OCI-LY7 (cell line): Measurements from ENCODE around the gene HOXA1. TPM values are rescaled to one million over a fixed set of nuclear protein-coding genes. Genes with fewer than 3 reads are reported as not detected.

ENCODE experiments used
- BruUV-seq: library from RNA; stranded (reverse); fragments of 400-500 nt; replicated peaks from 2 replicates; lab custom pipeline; 2021; lab: Mats Ljungman, UMichigan
- CTCF ChIA-PET: fragments of 300-600 bp; sonication (Branson Sonifier 250); formaldehyde crosslinking; loops from one replicate; lab custom pipeline; 2022; ENCODE audit warnings: antibody characterized with exemption; ENCODE audit not compliant: unreplicated experiment; lab: Charles Lee
- POLR2A ChIA-PET: fragments of 300-600 bp; sonication (Branson Sonifier 250); formaldehyde crosslinking; loops from one replicate; lab custom pipeline; 2022; ENCODE audit warnings: antibody characterized with exemption; lab: Charles Lee
- DNase-seq: peaks from one replicate; pipeline ENCODE4 v3.0.0-alpha.2; 2015; ENCODE audit warnings: low spot score
- H2AFZ ChIP-seq: fragments of 200-600 bp; sonication (generic), shearing (Covaris generic); 2 replicates; pipeline ENCODE4 v1.6.1; 2014; ENCODE audit warnings: mild to moderate bottlenecking, antibody characterized with exemption, low read length, moderate library complexity
- H3K27ac ChIP-seq: fragments of 200-600 bp; sonication (generic); 2 replicates; pipeline ENCODE4 v1.5.1; 2014; ENCODE audit warnings: mixed run types, low read depth, mild to moderate bottlenecking, moderate library complexity, low read length, inconsistent platforms; ENCODE audit not compliant: poor library complexity, severe bottlenecking
- H3K36me3 ChIP-seq: fragments of 200-600 bp; sonication (generic); 2 replicates; pipeline ENCODE4 v1.6.1; 2014; ENCODE audit warnings: mild to moderate bottlenecking, antibody characterized with exemption, low read length, moderate library complexity, mixed read lengths; ENCODE audit not compliant: insufficient read depth
- H3K4me1 ChIP-seq: fragments of 200-600 bp; sonication (generic); 2 replicates; pipeline ENCODE4 v1.5.1; 2014; ENCODE audit warnings: mild to moderate bottlenecking, low read length; ENCODE audit not compliant: insufficient read depth, poor library complexity, severe bottlenecking
- H3K4me2 ChIP-seq: fragments of 200-600 bp; sonication (generic); 2 replicates; pipeline ENCODE4 v1.6.1; 2014; ENCODE audit warnings: mild to moderate bottlenecking, low read length
- H3K4me3 ChIP-seq: fragments of 200-600 bp; sonication (generic); 2 replicates; pipeline ENCODE4 v1.5.1; 2014; ENCODE audit warnings: mild to moderate bottlenecking, low read depth, low read length; ENCODE audit not compliant: poor library complexity, severe bottlenecking
- H3K79me2 ChIP-seq: fragments of 200-600 bp; sonication (generic); 2 replicates; pipeline ENCODE4 v1.6.1; 2016; ENCODE audit warnings: low read depth, mild to moderate bottlenecking, low read length, moderate library complexity, mixed read lengths; ENCODE audit not compliant: insufficient read depth
- H3K9me2 ChIP-seq: fragments of 200-600 bp; sonication (generic); 2 replicates; pipeline ENCODE4 v1.6.1; 2016; ENCODE audit warnings: mild to moderate bottlenecking, low read length, mixed read lengths; ENCODE audit not compliant: insufficient read depth
- H3K9me3 ChIP-seq: fragments of 200-600 bp; sonication (generic); 2 replicates; pipeline ENCODE4 v1.6.1; 2014; ENCODE audit warnings: mild to moderate bottlenecking, mixed run types, low read length, mixed read lengths
- H4K20me1 ChIP-seq: fragments of 200-600 bp; sonication (generic); 2 replicates; pipeline ENCODE4 v1.6.1; 2014; ENCODE audit warnings: mild to moderate bottlenecking, antibody characterized with exemption, low read length, moderate library complexity, mixed read lengths; ENCODE audit not compliant: insufficient read depth
- CTCF ChIP-seq: fragments of 200-600 bp; sonication (generic); conservative IDR thresholded peaks from 2 replicates; pipeline ENCODE4 v1.5.1; 2014; ENCODE audit warnings: mild to moderate bottlenecking, antibody characterized with exemption, low read length, moderate library complexity, mixed read lengths
- EZH2phosphoT487 ChIP-seq: fragments of 200-600 bp; sonication (generic); IDR thresholded peaks from 2 replicates; pipeline ENCODE4 v1.6.1; 2018; ENCODE audit warnings: low read depth, borderline replicate concordance, mild to moderate bottlenecking, mixed run types, antibody characterized with exemption, low read length, moderate library complexity, mixed read lengths
- intact Hi-C: fragments of 100-400 bp; cut with micrococcal nuclease; formaldehyde crosslinking; loops from one replicate; pipeline ENCODE4 v1.10.0; 2022; ENCODE audit not compliant: unreplicated experiment
- total RNA-seq, 2 experiments: library from RNA; depleted of rRNA in 1 of 2; stranded (reverse); fragments of >200 nt in 1 of 2; shearing (Covaris generic) in 1 of 2; gene quantifications; 2 replicates each; pipeline ENCODE4 v1.2.3, GENCODE V29; 2014 to 2022

HOXA1 gene
- total RNA-seq, 2 experiments from 2014 or later, result 3.0 to 8.2 TPM

- H3K4me2 ChIP-seq, result no peak overlapping the region
These were observed 37.8 kb upstream of the HOXA1 start for GRCh38 chr7:27133409-27134231.

GRCh38 chr7:27132978-27133377 lies 37.2 kb upstream of the HOXA1 start:
- Histone ChIP-seq H2AFZ (no peak overlapping the region), H3K9me2 (no peaks in the 10 kb centered on the region), H3K4me1 (peaks cover 4% of the 10 kb centered on the region), H3K36me3 (no peaks in the 10 kb centered on the region), H4K20me1 (no peaks in the 10 kb centered on the region), H3K4me2 (no peak overlapping the region), H3K9me3 (no peaks in the 10 kb centered on the region), H3K27ac (no peak overlapping the region), H3K4me3 (no peak overlapping the region), H3K79me2 (no peaks in the 10 kb centered on the region)
- ChIA-PET CTCF (no interaction called here), POLR2A (interaction anchor here (0.6 kb wide), 1 partner anchor 86 kb away, joined by 8 read pairs; no protein-coding TSS in a partner anchor)
- no peak for DNase-seq
- TF ChIP-seq CTCF (no peak), EZH2phosphoT487 (no peak)
- intact Hi-C loops, result no loop called here
- no TSS peak for BruUV-seq

More at GRCh38 chr7:27133409-27134231, 37.8 kb upstream of the HOXA1 start:
- no peaks in the 10 kb centered on the region for H4K20me1 ChIP-seq
- no peak for DNase-seq
- H2AFZ ChIP-seq, result no peak overlapping the region
- no peak overlapping the region for H3K4me3 ChIP-seq
- BruUV-seq, result no TSS peak
- no peaks in the 10 kb centered on the region for H3K36me3 ChIP-seq
- H3K9me2 ChIP-seq, result no peaks in the 10 kb centered on the region
- CTCF ChIA-PET, result no interaction called here
- H3K9me3 ChIP-seq, result no peaks in the 10 kb centered on the region
- H3K79me2 ChIP-seq, result no peaks in the 10 kb centered on the region
- intact Hi-C loops, result no loop called here
- H3K27ac ChIP-seq, result no peak overlapping the region
- H3K4me1 ChIP-seq, result peaks cover 4% of the 10 kb centered on the region
- POLR2A ChIA-PET, result no interaction called here
- no peak for TF ChIP-seq EZH2phosphoT487
- TF ChIP-seq CTCF, result no peak

GRCh38 chr7:27132214-27132613 lies 36.4 kb upstream of the HOXA1 start:
- no peak for DNase-seq
- Histone ChIP-seq H3K9me3 (no peaks in the 10 kb centered on the region), H4K20me1 (no peaks in the 10 kb centered on the region; the same call in 1 of the 2 replicates), H2AFZ (no peak overlapping the region), H3K36me3 (no peaks in the 10 kb centered on the region), H3K27ac (no peak overlapping the region), H3K9me2 (no peaks in the 10 kb centered on the region), H3K79me2 (no peaks in the 10 kb centered on the region), H3K4me1 (peaks cover 4% of the 10 kb centered on the region), H3K4me2 (no peak overlapping the region), H3K4me3 (no peak overlapping the region)
- ChIA-PET POLR2A (interaction anchor here (0.6 to 1.0 kb wide), 2 partner anchors 10 to 85 kb away, joined by 3 to 8 read pairs; no protein-coding TSS in a partner anchor), CTCF (no interaction called here)
- BruUV-seq, result no TSS peak
- TF ChIP-seq CTCF (no peak), EZH2phosphoT487 (no peak)
- intact Hi-C loops, result no loop called here
